Measurements from ENCODE around the gene LIPA.
"Not testable (repeated sequence)": the region's sequence is repeated elsewhere in the genome, so short reads cannot be mapped to it uniquely, and the experiment has no call there.

The LIPA gene

GRCh38 chr10:89207801-89208551 lies 43.6 kb downstream of the LIPA start:
- DNase-seq (ENCODE audit: low spot score), result no peak

DNA sequence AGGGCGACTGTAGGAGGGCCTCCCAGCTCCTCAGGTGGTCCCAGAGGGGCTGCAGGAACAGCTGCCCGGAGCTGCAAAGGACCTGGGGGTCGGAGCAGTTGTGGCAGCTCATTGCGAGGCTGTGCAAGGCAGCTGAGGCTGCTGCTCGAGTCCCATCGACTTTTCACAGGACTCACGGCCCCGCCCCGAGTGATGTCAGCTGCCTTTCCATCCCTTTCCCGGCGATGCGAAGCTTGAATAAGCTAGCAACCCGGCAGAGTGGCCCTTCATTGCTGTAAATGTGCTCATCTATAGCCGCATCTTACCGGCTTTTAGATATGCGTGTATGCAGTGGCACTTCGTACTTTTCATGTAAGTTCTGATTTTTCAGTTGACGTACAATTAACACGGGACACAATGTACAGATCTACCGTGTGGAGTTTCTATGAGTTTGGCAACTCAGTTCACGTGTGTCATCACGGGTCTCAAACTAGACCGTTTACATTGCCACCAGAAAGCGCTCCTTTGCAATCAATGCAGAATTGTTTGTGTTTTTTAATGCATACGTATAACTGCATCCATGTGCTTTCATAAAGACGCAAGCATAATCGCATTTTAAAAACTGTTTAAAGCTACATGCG lies 44.3 kb downstream of the LIPA start, which contains the start of gene CH25H:
TSS of gene CH25H (minus strand) at position 137 of the 620 bp plus-strand sequence. CDS start at position 112, 25 bp downstream.
- peak; percentile 91 for DNase-seq (ENCODE audit: low spot score)

- DNase-seq (ENCODE audit: low spot score), result peak; percentile 43
These were observed 45.0 kb downstream of the LIPA start for GRCh38 chr10:89206402-89207180.

GRCh38 chr10:89204621-89205185 lies 46.9 kb downstream of the LIPA start:
- DNase-seq (ENCODE audit: low spot score), result no peak

- no peak for DNase-seq (ENCODE audit: low spot score)
These were observed 48.3 kb downstream of the LIPA start for GRCh38 chr10:89203237-89203636.

- DNase-seq (ENCODE audit: low spot score), result no peak
These were observed 49.5 kb downstream of the LIPA start for GRCh38 chr10:89202033-89202425.

- DNase-seq (ENCODE audit: low spot score), result no peak
These were observed 50.1 kb downstream of the LIPA start for GRCh38 chr10:89201345-89202032.

GRCh38 chr10:89197473-89197872 lies 54.1 kb downstream of the LIPA start:
- DNase-seq (ENCODE audit: low spot score), result no peak

GRCh38 chr10:89191301-89191700 lies 60.3 kb downstream of the LIPA start:
- not testable (repeated sequence) for DNase-seq (ENCODE audit: low spot score)

GRCh38 chr10:89189211-89189734 lies 62.3 kb downstream of the LIPA start:
- DNase-seq (ENCODE audit: low spot score), result no peak

GRCh38 chr10:89185658-89186057 lies 65.9 kb downstream of the LIPA start:
- no peak for DNase-seq (ENCODE audit: low spot score)

DNA sequence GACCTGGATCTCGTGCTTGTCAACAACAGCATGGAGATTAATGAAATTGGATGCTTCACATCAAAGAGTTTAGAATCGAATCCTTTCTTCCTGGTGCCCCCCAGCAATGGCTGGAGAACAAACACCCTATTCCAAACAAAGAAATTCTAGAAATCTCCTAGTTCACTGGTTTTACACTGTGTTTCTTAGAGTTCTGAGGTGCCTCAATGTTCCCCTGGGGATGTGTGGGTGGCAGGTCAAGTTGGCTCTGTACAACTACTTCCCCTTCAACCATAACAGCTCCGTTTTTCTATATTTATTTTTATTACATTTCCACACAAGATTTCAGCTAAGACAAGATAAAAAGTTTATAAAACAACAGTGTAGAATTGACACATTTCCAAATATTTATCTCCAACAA lies 66.9 kb downstream of the LIPA start:
- DNase-seq (ENCODE audit: low spot score), result no peak

DNA sequence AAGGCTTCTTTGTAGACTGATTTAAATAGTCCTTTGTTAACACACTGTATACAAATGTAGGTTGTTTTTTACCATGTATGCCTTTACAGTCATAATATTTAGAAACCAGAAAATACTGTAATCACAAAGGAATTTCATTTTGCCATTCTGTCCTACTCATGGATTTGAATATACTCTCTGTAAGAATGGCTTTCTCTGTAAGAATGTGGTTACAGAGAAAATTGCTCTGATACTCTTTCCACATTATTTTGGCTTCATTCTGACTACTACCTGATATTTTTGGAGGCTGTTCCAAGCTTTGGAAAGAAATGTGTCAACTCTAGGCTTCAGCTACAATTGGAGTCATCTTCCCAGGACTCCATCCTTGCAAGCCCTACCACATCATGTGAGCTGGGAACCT lies 68.0 kb downstream of the LIPA start:
- no peak for DNase-seq (ENCODE audit: low spot score)

DNA sequence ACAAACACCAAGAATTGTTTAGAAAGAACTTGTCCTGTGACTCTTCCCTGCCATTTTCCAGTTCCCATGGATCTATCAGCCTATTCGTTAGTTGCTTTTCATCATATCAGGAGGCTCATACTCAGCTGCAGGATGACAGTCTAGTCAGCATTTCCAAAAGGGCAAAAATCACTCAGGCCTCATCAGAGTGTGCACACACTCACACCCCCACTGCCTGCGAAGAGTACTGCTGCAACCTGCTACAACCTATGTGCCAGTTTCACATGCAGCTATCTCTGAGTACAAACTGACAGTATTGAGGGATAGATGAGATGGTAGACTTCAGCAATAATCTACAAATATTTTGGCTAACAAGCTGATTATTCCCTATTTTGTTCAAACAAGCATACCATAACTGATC lies 68.7 kb downstream of the LIPA start:
- no peak for DNase-seq (ENCODE audit: low spot score)

DNA sequence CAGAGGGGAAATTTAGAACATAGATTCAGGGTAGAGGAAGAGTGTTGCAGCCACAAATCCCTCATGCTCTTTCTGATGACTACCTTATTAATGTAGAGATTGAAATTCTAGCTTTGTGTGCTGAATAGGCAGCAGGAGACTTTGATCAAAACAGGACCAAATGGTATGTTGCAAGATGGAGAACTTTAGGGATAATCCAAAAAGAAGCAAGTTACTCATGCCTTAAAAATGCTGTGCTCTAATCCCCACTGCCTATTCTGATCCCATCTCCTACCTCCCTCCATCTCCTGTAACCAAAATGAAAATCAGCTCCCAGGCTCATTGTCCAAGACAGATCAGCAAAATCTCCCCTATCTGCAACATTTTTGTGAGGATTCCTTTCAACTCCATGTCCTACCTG lies 75.8 kb downstream of the LIPA start:
- DNase-seq (ENCODE audit: low spot score), result no peak

- DNase-seq (ENCODE audit: low spot score), result no peak
These were observed 78.5 kb downstream of the LIPA start for GRCh38 chr10:89173075-89173474.

DNA sequence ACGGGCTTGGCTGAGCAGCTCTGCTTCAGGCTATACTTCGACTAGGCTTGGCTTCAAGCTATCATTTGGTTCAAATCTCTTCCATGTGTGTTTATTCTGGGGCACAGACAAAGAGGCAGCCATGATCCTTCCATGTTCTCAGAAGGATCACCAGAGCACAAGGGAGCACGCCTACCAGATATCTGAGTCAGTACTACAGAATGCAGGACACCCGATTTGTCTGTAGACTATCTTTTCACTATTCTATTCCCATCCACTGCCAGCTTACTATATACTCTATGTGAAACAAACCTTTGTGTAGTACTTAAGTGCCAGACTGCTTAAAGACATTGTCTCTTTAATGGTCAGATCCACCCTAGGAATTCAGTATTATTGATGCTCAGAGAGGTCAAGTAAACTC lies 79.6 kb downstream of the LIPA start:
- DNase-seq (ENCODE audit: low spot score), result no peak

GRCh38 chr10:89171263-89171872 lies 80.2 kb downstream of the LIPA start:
- DNase-seq (ENCODE audit: low spot score), result no peak

DNA sequence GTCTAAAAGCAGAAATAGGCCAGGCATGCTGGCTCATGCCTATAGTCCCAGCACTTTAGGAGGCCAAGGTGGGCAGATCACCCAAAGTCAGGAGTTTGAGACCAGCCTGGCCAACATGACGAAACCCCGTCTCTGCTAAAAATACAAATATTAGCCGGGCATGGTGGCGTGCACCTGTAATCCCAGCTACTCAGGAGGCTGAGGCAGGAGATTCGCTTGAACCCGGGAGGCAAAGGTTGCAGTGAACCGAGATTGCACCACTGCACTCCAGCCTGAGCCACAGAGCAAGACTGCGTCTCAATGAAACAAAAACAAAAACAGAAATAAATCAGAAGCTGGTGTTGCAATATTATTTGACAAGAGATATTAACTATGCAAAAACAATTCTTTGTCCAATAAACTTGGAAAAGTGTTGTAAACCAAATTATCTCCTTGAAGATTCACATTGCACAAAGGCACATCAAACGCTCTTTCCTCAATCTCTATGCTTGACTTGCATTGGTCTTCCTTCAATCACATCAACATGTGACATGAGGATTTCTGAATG lies 83.1 kb downstream of the LIPA start:
- DNase-seq (ENCODE audit: low spot score), result not testable (repeated sequence)

GRCh38 chr10:89167915-89168314 lies 83.7 kb downstream of the LIPA start:
- no peak for DNase-seq (ENCODE audit: low spot score)

DNA sequence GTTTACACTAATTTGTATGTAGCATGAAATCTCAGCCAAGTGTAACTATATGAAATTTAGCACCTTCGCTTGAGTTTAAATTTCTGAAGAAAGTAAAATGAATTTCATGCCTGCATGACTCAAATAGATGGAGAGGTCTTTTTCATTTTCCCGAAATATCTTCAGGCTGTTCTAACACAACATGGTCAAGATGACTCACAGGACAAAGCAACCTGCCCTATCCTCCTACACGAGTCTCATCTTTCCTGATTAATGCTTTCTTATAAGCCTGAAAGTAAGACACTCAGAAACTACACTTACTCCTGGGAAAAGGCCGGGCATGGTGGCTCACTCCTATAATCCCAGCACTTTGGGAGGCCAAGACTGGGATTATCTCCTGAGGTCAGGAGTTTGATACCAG lies 85.7 kb downstream of the LIPA start:
- no peak for DNase-seq (ENCODE audit: low spot score)
